Fibroblast of lung (primary cell): Measurements from ENCODE around the gene PIK3CA.

Experiments used
- CTCF ChIP-seq, 2 donors: IDR thresholded peaks in 1 of 2; conservative IDR thresholded peaks in 1 of 2; 1 replicate in 1 of 2; 2 replicates in 1 of 2; pipeline ENCODE4 v1.5.1; 2011 to 2012; ENCODE audit warnings: low read length in 2 of 2, control low read depth in 1 of 2, inconsistent platforms in 1 of 2, low read depth in 1 of 2, mild to moderate bottlenecking in 1 of 2
- EZH2 ChIP-seq: IDR thresholded peaks from 2 replicates; pipeline ENCODE4 v1.5.1; 2012; ENCODE audit warnings: low read length, control low read depth, mild to moderate bottlenecking; ENCODE audit errors: missing control alignments

- TF ChIP-seq CTCF (conservative IDR thresholded peaks at IDR 0.05 in 1 of 2, IDR thresholded peaks at IDR 0.05 in 1 of 2; ENCODE audit: low read depth in 1 of 2, low read length in 2 of 2) (no peak), EZH2 (no peak)
Measured at GRCh38 chr3:179149406-179149867, 1.3 kb downstream of the PIK3CA start.
